SK-N-SH (cell line): ENCODE measurements around the gene PRPF4. TPM values are rescaled to one million over a fixed set of nuclear protein-coding genes. Genes with fewer than 3 reads are reported as not detected.
A peak's percentile ranks its signal among the peaks of the same experiment; 100 is the strongest.

ENCODE experiments used
- CTCF ChIA-PET: fragments of 300-600, 350-600 bp; formaldehyde crosslinking; extraction: SDS; loops from one replicate; lab custom pipeline; 2021; lab: Yijun Ruan, JAX
- POLR2A ChIA-PET: fragments of 350-600 bp; sonication (Branson Sonifier 250); formaldehyde crosslinking; extraction: SDS; loops from one replicate; lab custom pipeline; 2020; ENCODE audit warnings: antibody characterized with exemption, inconsistent platforms; lab: Yijun Ruan, JAX
- DNase-seq: peaks from one replicate; pipeline ENCODE4 v3.0.0; 2012
- H2AFZ ChIP-seq: fragments of 200-600 bp; sonication (generic); 2 replicates; pipeline ENCODE4 v1.8.1; 2016; ENCODE audit warnings: antibody characterized with exemption, mild to moderate bottlenecking, low read depth
- H3F3A ChIP-seq: fragments of 200-600 bp; sonication (generic); replicated peaks from 2 replicates; pipeline ENCODE3; 2016; ENCODE audit warnings: antibody characterized with exemption, mild to moderate bottlenecking; ENCODE audit not compliant: insufficient read depth
- H3K27ac ChIP-seq, 2 experiments: fragments of 200-500 bp in 1 of 2; fragments of 200-600 bp in 1 of 2; sonication (Bioruptor generic) in 1 of 2; sonication (generic), shearing (Covaris generic) in 1 of 2; 2 replicates each; pipeline versions ENCODE4 v1.5.1 to v1.6.1; 2014 to 2016; ENCODE audit warnings: low read depth in 2 of 2, inconsistent platforms in 1 of 2, low read length in 1 of 2, mild to moderate bottlenecking in 1 of 2, mixed read lengths in 1 of 2
- H3K27me3 ChIP-seq: fragments of 200-600 bp; sonication (generic), shearing (Covaris generic); 2 replicates; pipeline ENCODE4 v1.6.1; 2016; ENCODE audit warnings: mixed run types; ENCODE audit not compliant: insufficient read depth
- H3K36me3 ChIP-seq, 2 experiments: fragments of 200-500 bp in 1 of 2; fragments of 200-600 bp in 1 of 2; sonication (Bioruptor generic) in 1 of 2; sonication (generic) in 1 of 2; replicated peaks in 1 of 2; 2 replicates each; pipeline versions ENCODE3 to v1.5.1; 2014 to 2016; ENCODE audit warnings: low read length in 1 of 2, mild to moderate bottlenecking in 1 of 2; ENCODE audit not compliant: insufficient read depth in 2 of 2, control insufficient read depth in 1 of 2
- H3K4me1 ChIP-seq, 2 experiments: fragments of 200-500 bp in 1 of 2; fragments of 200-600 bp in 1 of 2; sonication (Bioruptor generic) in 1 of 2; sonication (generic), shearing (Covaris generic) in 1 of 2; 2 replicates each; pipeline versions ENCODE4 v1.5.1 to v1.6.1; 2014 to 2016; ENCODE audit warnings: low read depth in 1 of 2, low read length in 1 of 2, mixed run types in 1 of 2; ENCODE audit not compliant: insufficient read depth in 2 of 2, control insufficient read depth in 1 of 2
- H3K4me2 ChIP-seq: fragments of 200-600 bp; sonication (generic), shearing (Covaris generic); 2 replicates; pipeline ENCODE4 v1.6.1; 2017; ENCODE audit warnings: mixed run types
- H3K4me3 ChIP-seq, 2 experiments: fragments of 200-500 bp in 1 of 2; fragments of 200-600 bp in 1 of 2; sonication (Bioruptor generic) in 1 of 2; sonication (generic), shearing (Covaris generic) in 1 of 2; 2 replicates each; pipeline versions ENCODE4 v1.5.1 to v1.8.1; 2014 to 2016; ENCODE audit warnings: low read depth in 2 of 2, inconsistent platforms in 1 of 2, low read length in 1 of 2, mild to moderate bottlenecking in 1 of 2, mixed read lengths in 1 of 2, moderate library complexity in 1 of 2
- H3K79me2 ChIP-seq: fragments of 200-600 bp; sonication (generic); 2 replicates; pipeline ENCODE4 v1.8.1; 2017; ENCODE audit warnings: mild to moderate bottlenecking; ENCODE audit not compliant: insufficient read depth
- H3K9ac ChIP-seq: fragments of 200-600 bp; sonication (generic); 2 replicates; pipeline ENCODE4 v1.6.1; 2017; ENCODE audit warnings: mixed run types
- H3K9me2 ChIP-seq: fragments of 200-600 bp; sonication (generic); 2 replicates; pipeline ENCODE4 v1.6.1; 2017; ENCODE audit warnings: mixed run types
- H3K9me3 ChIP-seq: fragments of 200-600 bp; sonication (generic); 2 replicates; pipeline ENCODE4 v1.6.1; 2017; ENCODE audit warnings: mixed run types, mild to moderate bottlenecking, moderate library complexity
- H4K20me1 ChIP-seq: fragments of 200-600 bp; sonication (generic); 2 replicates; pipeline ENCODE4 v1.6.1; 2017; ENCODE audit warnings: mild to moderate bottlenecking, mixed run types; ENCODE audit not compliant: insufficient read depth
- ELF1 ChIP-seq: IDR thresholded peaks from 2 replicates; pipeline ENCODE4 v1.4.0; 2012
- EP300 ChIP-seq, 2 experiments: IDR thresholded peaks; 2 replicates each; pipeline versions ENCODE4 v1.4.0 to v1.6.1; 2012; ENCODE audit warnings: borderline replicate concordance in 1 of 2, low read depth in 1 of 2, low read length in 1 of 2
- EZH2phosphoT487 ChIP-seq: fragments of 200-600 bp; sonication (generic); IDR thresholded peaks from 2 replicates; pipeline ENCODE4 v1.6.1; 2017; ENCODE audit warnings: low read depth, mixed run types, mild to moderate bottlenecking, antibody characterized with exemption, moderate library complexity, borderline replicate concordance
- FOXJ3 ChIP-seq: sonication (generic); formaldehyde crosslinking; IDR thresholded peaks from 2 replicates; pipeline ENCODE4 v1.5.1; 2020; ENCODE audit warnings: mild to moderate bottlenecking, missing genetic modification reagents
- FOXM1 ChIP-seq: IDR thresholded peaks from 2 replicates; pipeline ENCODE4 v1.4.0; 2012; ENCODE audit warnings: low read depth, mild to moderate bottlenecking
- GABPA ChIP-seq: IDR thresholded peaks from 2 replicates; pipeline ENCODE4 v1.4.0; 2012; ENCODE audit warnings: low read depth, mild to moderate bottlenecking
- GATA2 ChIP-seq: sonication (generic); formaldehyde crosslinking; IDR thresholded peaks from 2 replicates; pipeline ENCODE4 v1.5.0; 2020; ENCODE audit warnings: mild to moderate bottlenecking, missing genetic modification reagents
- MXI1 ChIP-seq: IDR thresholded peaks from 2 replicates; pipeline ENCODE4 v1.6.1; 2012; ENCODE audit warnings: mild to moderate bottlenecking, low read depth, low read length, improper control_type of control experiment
- NFIC ChIP-seq: IDR thresholded peaks from 2 replicates; pipeline ENCODE4 v1.4.0; 2012; ENCODE audit warnings: borderline replicate concordance
- POLR2AphosphoS5 ChIP-seq: IDR thresholded peaks from 2 replicates; pipeline ENCODE4 v1.6.1; 2012; ENCODE audit warnings: low read depth, low read length
- RCOR1 ChIP-seq: fragments of 150-350 bp; IDR thresholded peaks from 2 replicates; pipeline ENCODE4 v1.6.1; 2017; ENCODE audit warnings: antibody characterized with exemption, low read length
- RFX5 ChIP-seq: IDR thresholded peaks from 2 replicates; pipeline ENCODE4 v1.6.1; 2012; ENCODE audit warnings: mild to moderate bottlenecking, improper control_type of control experiment, low read length
- SIN3A ChIP-seq: IDR thresholded peaks from 2 replicates; pipeline ENCODE4 v1.6.1; 2012; ENCODE audit warnings: low read depth, mild to moderate bottlenecking, low read length, moderate library complexity, borderline replicate concordance
- TCF12 ChIP-seq: IDR thresholded peaks from 2 replicates; pipeline ENCODE4 v1.4.0; 2012
- TEAD4 ChIP-seq: IDR thresholded peaks from 2 replicates; pipeline ENCODE4 v1.4.0; 2012; ENCODE audit warnings: mild to moderate bottlenecking, borderline replicate concordance; ENCODE audit not compliant: insufficient read depth
- USF1 ChIP-seq: IDR thresholded peaks from 2 replicates; pipeline ENCODE4 v1.4.0; 2012; ENCODE audit warnings: low read depth, borderline replicate concordance
- WGBS: methylation state at CpG from one replicate; pipeline ENCODE4 v1.1.6; 2017; ENCODE audit warnings: low lambda C conversion rate; 5-methylcytosine and 5-hydroxymethylcytosine counted together
- polyA plus RNA-seq, 3 experiments: library from polyadenylated mRNA; depleted of rRNA; stranded (reverse); fragments of >200 nt; gene quantifications; 2 replicates each; pipeline ENCODE4 v1.2.3, GENCODE V29; 2012
- TF ChIP-seq, protein P1 (sequence below): IDR thresholded peaks from 2 replicates; pipeline ENCODE4 v1.4.0; 2012; ENCODE audit warnings: low read depth
- TF ChIP-seq, protein P2 (sequence below): IDR thresholded peaks from 2 replicates; pipeline ENCODE4 v1.4.0; 2012; ENCODE audit warnings: low read depth, borderline replicate concordance
- TF ChIP-seq, protein P3 (sequence below): IDR thresholded peaks from 2 replicates; pipeline ENCODE4 v1.6.1; 2012; ENCODE audit warnings: mild to moderate bottlenecking, low read depth, low read length, moderate library complexity
- TF ChIP-seq, protein P4 (sequence below): fragments of 150-350 bp; IDR thresholded peaks from 2 replicates; pipeline ENCODE4 v1.6.1; 2017; ENCODE audit warnings: antibody characterized with exemption, low read length, low read depth, borderline replicate concordance
- TF ChIP-seq, protein P5 (sequence below): fragments of 200-600 bp; sonication (generic); IDR thresholded peaks from 2 replicates; pipeline ENCODE4 v1.6.1; 2017; ENCODE audit warnings: antibody characterized with exemption, mild to moderate bottlenecking, moderate library complexity

The PRPF4 gene
- polyA plus RNA-seq (2012; rRNA removed), result 22.5 and 23.2 TPM in 2 replicates
- 27.4 and 27.9 TPM in 2 replicates for polyA plus RNA-seq (2012; cell fraction: cytosol; rRNA removed)
- 17.7 and 22.0 TPM in 2 replicates for polyA plus RNA-seq (2012; cell fraction: nucleus; rRNA removed)

DNA sequence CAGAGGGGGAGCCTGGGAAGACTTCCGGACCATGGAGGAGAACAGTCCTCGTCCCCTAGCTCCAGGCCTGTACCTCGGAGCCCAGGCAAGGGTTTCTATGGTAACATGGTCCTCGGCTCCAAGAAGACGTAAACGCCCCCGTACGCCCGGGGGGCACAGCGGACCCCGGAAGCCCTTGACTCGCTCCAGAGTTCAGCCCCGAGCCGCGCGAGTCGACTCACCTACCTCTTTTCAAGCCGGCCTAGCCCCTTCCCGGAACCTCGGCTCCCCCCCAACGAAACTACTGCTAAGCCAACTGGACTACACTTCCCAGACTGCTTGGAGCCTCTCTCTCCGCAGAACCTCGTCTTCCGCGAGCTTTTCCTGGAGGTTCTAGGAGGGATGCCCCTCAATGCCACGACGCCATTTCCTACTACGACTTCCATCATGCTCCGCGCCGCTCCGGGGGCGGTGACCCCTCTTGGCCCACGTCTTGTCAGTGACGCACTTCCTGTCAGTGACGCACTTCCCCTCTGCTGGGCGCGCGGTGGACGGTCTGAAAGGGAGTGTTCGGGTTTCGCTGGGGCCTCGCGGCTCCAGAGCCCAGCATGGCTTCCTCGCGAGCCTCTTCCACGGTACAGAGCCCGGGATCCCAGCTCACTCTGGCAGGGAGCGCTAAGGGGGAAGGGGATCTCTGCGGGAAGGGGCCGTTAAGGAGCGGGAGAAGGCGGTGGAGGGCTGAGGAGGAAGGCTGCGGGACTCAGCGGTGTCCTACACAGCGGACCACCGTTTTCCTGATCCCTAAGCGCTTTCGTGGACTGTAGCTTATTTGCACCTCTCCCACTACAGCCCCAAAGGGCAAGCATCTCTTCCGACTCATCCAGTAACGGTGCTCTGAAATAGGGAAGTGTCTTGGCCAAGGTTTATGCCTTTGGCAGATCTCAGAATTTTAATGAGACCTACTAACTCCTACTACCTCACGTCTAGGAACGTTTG is at the start of gene PRPF4, which contains the start of gene CDC26:
Gene PRPF4, plus strand, starts transcription at position 502 of the 975 bp plus-strand sequence. Its CDS starts 86 bp downstream, at position 588.
Gene CDC26, minus strand, starts transcription at position 416 of the 975 bp plus-strand sequence. CDS start 3,065 bp downstream, outside the sequence.
- Histone ChIP-seq H4K20me1 (no peaks in the 10 kb centered on the region; the same call in 1 of the 2 replicates), H2AFZ (peak within 1 kb of the TSS; percentile 92), H3F3A (peaks cover 7% of the 10 kb centered on the region), H3K9ac (peak within 1 kb of the TSS; percentile 92), H3K4me2 (peak within 1 kb of the TSS; percentile 85), H3K4me3 (peak within 1 kb of the TSS; percentile 80 to 95), H3K9me2 (no peaks in the 10 kb centered on the region), H3K27me3 (no peaks in the 10 kb centered on the region), H3K27ac (peak within 1 kb of the TSS; percentile 90), H3K79me2 (peaks cover 47% of the 10 kb centered on the region), H3K36me3 (peaks cover 50 to 57% of the 10 kb centered on the region in 2 experiments), H3K9me3 (no peaks in the 10 kb centered on the region), H3K4me1 (peaks cover 7 to 12% of the 10 kb centered on the region in 2 experiments; a peak in 3 of 4 replicates)
- ChIA-PET POLR2A (interaction anchor here (0.5 to 2.4 kb wide), 19 partner anchors 9 to 374 kb away, joined by 3 to 19 read pairs (median 3); partner anchors contain the start of genes ALAD, BSPRY, C9orf43 and FKBP15), CTCF (interaction anchor here (0.6 to 4.5 kb wide), 33 partner anchors 8 to 391 kb away, joined by 3 to 42 read pairs (median 7); partner anchors contain the start of genes ALAD, C9orf43, FKBP15 and POLE3)
- peak; percentile 93 for DNase-seq
- under 1% methylated on average over 39 of the region's 63 CpGs for WGBS
- TF ChIP-seq EZH2phosphoT487, result no peak
- TF ChIP-seq TCF12, result no peak
- TF ChIP-seq, protein P1, sequence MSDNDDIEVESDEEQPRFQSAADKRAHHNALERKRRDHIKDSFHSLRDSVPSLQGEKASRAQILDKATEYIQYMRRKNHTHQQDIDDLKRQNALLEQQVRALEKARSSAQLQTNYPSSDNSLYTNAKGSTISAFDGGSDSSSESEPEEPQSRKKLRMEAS, result peak; percentile 96
- TF ChIP-seq POLR2AphosphoS5, result peak; percentile 96
- TF ChIP-seq GATA2 (CRISPR knock-in tag), result no peak
- TF ChIP-seq TEAD4, result no peak
- TF ChIP-seq, protein P2, sequence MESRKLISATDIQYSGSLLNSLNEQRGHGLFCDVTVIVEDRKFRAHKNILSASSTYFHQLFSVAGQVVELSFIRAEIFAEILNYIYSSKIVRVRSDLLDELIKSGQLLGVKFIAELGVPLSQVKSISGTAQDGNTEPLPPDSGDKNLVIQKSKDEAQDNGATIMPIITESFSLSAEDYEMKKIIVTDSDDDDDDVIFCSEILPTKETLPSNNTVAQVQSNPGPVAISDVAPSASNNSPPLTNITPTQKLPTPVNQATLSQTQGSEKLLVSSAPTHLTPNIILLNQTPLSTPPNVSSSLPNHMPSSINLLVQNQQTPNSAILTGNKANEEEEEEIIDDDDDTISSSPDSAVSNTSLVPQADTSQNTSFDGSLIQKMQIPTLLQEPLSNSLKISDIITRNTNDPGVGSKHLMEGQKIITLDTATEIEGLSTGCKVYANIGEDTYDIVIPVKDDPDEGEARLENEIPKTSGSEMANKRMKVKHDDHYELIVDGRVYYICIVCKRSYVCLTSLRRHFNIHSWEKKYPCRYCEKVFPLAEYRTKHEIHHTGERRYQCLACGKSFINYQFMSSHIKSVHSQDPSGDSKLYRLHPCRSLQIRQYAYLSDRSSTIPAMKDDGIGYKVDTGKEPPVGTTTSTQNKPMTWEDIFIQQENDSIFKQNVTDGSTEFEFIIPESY, result peak; percentile 97
- TF ChIP-seq, protein P3, sequence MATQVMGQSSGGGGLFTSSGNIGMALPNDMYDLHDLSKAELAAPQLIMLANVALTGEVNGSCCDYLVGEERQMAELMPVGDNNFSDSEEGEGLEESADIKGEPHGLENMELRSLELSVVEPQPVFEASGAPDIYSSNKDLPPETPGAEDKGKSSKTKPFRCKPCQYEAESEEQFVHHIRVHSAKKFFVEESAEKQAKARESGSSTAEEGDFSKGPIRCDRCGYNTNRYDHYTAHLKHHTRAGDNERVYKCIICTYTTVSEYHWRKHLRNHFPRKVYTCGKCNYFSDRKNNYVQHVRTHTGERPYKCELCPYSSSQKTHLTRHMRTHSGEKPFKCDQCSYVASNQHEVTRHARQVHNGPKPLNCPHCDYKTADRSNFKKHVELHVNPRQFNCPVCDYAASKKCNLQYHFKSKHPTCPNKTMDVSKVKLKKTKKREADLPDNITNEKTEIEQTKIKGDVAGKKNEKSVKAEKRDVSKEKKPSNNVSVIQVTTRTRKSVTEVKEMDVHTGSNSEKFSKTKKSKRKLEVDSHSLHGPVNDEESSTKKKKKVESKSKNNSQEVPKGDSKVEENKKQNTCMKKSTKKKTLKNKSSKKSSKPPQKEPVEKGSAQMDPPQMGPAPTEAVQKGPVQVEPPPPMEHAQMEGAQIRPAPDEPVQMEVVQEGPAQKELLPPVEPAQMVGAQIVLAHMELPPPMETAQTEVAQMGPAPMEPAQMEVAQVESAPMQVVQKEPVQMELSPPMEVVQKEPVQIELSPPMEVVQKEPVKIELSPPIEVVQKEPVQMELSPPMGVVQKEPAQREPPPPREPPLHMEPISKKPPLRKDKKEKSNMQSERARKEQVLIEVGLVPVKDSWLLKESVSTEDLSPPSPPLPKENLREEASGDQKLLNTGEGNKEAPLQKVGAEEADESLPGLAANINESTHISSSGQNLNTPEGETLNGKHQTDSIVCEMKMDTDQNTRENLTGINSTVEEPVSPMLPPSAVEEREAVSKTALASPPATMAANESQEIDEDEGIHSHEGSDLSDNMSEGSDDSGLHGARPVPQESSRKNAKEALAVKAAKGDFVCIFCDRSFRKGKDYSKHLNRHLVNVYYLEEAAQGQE, result no peak
- TF ChIP-seq FOXJ3, result no peak
- TF ChIP-seq ELF1, result peak; percentile 87
- peak; percentile 97 for TF ChIP-seq GABPA
- no peak for TF ChIP-seq USF1
- TF ChIP-seq, protein P4, sequence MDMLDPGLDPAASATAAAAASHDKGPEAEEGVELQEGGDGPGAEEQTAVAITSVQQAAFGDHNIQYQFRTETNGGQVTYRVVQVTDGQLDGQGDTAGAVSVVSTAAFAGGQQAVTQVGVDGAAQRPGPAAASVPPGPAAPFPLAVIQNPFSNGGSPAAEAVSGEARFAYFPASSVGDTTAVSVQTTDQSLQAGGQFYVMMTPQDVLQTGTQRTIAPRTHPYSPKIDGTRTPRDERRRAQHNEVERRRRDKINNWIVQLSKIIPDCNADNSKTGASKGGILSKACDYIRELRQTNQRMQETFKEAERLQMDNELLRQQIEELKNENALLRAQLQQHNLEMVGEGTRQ, result no peak
- TF ChIP-seq, protein P5, sequence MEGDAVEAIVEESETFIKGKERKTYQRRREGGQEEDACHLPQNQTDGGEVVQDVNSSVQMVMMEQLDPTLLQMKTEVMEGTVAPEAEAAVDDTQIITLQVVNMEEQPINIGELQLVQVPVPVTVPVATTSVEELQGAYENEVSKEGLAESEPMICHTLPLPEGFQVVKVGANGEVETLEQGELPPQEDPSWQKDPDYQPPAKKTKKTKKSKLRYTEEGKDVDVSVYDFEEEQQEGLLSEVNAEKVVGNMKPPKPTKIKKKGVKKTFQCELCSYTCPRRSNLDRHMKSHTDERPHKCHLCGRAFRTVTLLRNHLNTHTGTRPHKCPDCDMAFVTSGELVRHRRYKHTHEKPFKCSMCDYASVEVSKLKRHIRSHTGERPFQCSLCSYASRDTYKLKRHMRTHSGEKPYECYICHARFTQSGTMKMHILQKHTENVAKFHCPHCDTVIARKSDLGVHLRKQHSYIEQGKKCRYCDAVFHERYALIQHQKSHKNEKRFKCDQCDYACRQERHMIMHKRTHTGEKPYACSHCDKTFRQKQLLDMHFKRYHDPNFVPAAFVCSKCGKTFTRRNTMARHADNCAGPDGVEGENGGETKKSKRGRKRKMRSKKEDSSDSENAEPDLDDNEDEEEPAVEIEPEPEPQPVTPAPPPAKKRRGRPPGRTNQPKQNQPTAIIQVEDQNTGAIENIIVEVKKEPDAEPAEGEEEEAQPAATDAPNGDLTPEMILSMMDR, result no peak
- 0 out of 2 replicates have a peak, but pooled peaks have one; percentile 32 for TF ChIP-seq RCOR1
- TF ChIP-seq EP300 (IDR thresholded peaks at IDR 0.05; ENCODE audit: borderline replicate concordance in 1 of 2, low read depth in 1 of 2, low read length in 1 of 2), result no peak
- TF ChIP-seq NFIC, result peak; percentile 58; the same call in 1 of the 2 replicates
- TF ChIP-seq MXI1, result peak; percentile 76
- no peak for TF ChIP-seq RFX5
- no peak for TF ChIP-seq FOXM1
- TF ChIP-seq SIN3A, result peak; percentile 80; the same call in 1 of the 2 replicates
